NCI-H345 treated with DMSO at 0.1 percent for 48 hours (cell line): ENCODE data around the gene NTN3.

Source experiments
- DNase-seq: peaks from one replicate; lab custom pipeline; 2025; ENCODE audit not compliant: unreplicated experiment; lab: John Stamatoyannopoulos, UW

NTN3 gene

GRCh38 chr16:2465653-2466415, 5.3 kb upstream of the NTN3 start:
- no peak for DNase-seq

DNA sequence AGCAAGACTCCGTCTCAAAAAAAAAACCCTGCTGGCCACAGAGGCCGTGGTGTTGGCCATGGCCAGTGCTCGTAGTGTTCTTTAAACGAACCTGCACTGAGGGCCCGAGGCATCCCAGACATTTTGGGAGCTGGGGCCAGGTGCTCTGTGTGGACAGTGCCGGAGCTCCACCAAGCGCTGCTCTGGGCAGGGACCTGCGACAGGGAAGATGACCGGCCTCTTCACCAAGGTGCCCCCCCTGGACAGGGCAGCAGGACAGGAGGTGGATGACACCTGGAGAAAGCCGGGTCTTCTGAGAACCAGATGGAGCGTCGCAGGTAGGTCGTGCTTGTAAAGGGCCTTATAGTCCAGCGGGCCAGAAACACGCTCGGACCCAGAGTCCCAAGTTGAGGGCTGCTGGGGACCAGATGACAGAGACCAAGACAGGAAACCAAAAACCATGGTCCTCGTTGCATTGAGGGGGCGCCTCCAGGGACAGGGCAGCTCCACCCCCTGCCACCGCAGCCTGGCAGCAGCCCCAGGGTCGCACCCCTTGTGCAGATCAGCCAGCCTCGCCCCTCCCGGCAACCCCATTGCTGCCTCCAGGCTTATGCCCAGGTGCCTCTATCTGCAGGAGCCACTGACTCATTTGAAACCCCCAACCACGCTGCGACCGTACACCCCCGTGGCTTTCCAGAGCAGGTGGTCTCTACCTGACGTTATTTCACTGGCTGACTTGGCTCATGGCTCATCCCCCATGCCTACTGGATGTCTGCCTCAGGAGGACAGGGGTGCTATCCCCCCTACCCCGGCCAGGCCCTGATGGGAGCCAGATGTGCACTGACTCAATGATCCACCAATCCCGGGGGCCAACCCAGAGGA, 4.2 kb upstream of the NTN3 start:
- DNase-seq = no peak

DNA sequence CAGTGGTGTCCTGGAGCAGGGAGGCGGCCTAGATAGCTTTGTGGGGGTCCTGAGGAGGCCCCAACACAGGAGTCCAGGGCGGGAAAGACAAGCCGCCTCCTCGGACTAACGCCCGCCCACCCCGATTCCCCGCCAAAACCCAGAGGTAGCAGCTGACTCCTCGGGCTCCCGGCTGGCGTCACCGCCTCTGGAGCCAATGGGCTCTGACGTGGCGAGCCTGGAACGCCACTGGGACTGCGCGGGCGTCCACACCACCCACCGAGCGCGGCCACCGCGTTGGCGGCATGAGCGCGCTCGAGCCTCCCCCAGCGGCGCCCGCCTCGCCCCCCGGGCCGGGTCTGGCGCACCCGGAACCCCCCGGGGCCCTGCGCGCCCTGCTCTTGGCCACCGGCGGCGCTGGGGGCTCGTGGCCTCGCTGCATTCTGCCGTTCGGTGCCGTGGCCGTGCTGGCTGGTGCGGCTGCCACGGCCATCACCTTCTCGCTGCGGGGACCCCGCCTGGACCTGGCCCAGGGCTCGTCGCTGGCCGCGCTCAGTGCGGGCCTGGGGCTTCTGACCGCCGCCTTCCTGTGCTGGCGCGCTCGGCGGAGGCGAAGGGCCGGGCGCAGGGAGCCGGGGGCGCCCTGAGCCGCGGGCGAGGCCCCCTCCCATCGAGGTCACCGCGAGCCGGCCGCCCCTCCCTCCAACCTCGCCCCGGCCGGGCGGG, 3.4 kb upstream of the NTN3 start:
- DNase-seq = peak; percentile 81

GRCh38 chr16:2468233-2468724, 2.8 kb upstream of the NTN3 start:
- DNase-seq = peak; percentile 83

- DNase-seq = peak; percentile 96
Measured at GRCh38 chr16:2468725-2469398, 2.2 kb upstream of the NTN3 start.

GRCh38 chr16:2469399-2470233, 1.5 kb upstream of the NTN3 start:
- DNase-seq = no peak

DNA sequence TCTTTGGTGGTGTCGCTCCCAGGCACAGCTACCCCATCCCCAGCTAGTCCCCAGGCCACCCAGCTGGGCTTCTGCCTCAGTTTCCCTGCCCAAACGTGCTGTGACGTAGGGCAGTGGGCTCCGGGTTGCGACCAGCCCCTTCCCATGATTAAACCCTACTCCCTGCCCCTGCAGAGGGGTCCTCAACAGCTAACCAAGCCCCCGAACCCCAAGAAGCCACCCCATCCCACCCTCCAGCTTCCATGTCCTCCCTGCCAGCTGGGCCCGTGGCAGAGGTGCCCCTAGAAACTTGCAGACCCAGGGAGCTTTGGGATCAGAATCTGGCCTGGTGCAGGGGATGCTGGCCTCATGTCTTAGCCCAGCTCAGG, 879 bp upstream of the NTN3 start:
- no peak for DNase-seq

- DNase-seq = peak; percentile 56
Measured at GRCh38 chr16:2470603-2471015, 488 bp upstream of the NTN3 start.

DNA sequence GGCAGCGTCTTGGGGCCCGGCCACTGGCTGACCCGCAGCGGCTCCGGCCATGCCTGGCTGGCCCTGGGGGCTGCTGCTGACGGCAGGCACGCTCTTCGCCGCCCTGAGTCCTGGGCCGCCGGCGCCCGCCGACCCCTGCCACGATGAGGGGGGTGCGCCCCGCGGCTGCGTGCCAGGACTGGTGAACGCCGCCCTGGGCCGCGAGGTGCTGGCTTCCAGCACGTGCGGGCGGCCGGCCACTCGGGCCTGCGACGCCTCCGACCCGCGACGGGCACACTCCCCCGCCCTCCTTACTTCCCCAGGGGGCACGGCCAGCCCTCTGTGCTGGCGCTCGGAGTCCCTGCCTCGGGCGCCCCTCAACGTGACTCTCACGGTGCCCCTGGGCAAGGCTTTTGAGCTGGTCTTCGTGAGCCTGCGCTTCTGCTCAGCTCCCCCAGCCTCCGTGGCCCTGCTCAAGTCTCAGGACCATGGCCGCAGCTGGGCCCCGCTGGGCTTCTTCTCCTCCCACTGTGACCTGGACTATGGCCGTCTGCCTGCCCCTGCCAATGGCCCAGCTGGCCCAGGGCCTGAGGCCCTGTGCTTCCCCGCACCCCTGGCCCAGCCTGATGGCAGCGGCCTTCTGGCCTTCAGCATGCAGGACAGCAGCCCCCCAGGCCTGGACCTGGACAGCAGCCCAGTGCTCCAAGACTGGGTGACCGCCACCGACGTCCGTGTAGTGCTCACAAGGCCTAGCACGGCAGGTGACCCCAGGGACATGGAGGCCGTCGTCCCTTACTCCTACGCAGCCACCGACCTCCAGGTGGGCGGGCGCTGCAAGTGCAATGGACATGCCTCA, 773 bp downstream of the NTN3 start:
- DNase-seq = no peak

DNA sequence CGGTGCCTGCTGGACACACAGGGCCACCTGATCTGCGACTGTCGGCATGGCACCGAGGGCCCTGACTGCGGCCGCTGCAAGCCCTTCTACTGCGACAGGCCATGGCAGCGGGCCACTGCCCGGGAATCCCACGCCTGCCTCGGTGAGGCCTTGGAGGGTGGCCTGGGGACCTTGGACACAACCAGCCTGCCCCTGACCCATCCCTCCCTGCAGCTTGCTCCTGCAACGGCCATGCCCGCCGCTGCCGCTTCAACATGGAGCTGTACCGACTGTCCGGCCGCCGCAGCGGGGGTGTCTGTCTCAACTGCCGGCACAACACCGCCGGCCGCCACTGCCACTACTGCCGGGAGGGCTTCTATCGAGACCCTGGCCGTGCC, 1.4 kb downstream of the NTN3 start:
- DNase-seq = no peak

DNA sequence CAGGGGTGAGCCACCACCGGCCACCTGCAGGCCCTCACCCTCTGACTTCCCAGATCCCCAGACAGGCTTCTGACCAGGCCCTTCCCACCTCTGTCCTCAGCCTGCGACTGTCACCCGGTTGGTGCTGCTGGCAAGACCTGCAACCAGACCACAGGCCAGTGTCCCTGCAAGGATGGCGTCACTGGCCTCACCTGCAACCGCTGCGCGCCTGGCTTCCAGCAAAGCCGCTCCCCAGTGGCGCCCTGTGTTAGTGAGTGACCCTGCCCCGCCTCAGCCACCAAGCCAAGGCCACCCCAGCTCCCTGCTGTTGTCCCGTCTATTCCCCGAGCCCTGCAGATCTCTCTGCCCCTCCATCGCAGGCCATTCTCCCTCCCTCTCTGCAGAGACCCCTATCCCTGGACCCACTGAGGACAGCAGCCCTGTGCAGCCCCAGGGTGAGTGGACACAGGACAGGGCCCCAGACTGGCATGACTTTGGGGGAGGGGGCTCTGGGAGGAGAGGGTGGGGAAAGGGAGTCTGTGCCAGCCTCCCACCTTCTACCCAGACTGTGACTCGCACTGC, 1.9 kb downstream of the NTN3 start:
- DNase-seq = no peak

DNA sequence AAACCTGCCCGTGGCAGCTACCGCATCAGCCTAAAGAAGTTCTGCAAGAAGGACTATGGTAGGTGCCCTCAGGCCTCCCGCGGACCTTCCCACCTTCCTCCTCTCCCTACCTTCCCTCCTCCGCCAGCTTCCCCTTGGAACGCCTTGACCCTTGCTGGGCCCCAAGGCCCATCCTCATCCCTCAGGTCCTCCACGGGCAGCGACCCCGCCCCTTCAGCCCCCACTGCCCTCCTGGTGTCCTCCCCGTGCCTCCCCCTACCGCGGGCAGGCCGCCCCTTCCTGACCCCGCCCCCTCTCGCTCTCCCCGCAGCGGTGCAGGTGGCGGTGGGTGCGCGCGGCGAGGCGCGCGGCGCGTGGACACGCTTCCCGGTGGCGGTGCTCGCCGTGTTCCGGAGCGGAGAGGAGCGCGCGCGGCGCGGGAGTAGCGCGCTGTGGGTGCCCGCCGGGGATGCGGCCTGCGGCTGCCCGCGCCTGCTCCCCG, 2.4 kb downstream of the NTN3 start:
- no peak for DNase-seq

- peak; percentile 39 for DNase-seq
Measured at GRCh38 chr16:2473999-2474876, 3.1 kb downstream of the NTN3 start.

- peak; percentile 58 for DNase-seq
Measured at GRCh38 chr16:2474877-2475412, 3.8 kb downstream of the NTN3 start, which contains the start of gene TBC1D24. TBC1D24 (plus strand) TSS chr16:2475127; CDS start chr16:2496149, 21,022 bp downstream.

DNA sequence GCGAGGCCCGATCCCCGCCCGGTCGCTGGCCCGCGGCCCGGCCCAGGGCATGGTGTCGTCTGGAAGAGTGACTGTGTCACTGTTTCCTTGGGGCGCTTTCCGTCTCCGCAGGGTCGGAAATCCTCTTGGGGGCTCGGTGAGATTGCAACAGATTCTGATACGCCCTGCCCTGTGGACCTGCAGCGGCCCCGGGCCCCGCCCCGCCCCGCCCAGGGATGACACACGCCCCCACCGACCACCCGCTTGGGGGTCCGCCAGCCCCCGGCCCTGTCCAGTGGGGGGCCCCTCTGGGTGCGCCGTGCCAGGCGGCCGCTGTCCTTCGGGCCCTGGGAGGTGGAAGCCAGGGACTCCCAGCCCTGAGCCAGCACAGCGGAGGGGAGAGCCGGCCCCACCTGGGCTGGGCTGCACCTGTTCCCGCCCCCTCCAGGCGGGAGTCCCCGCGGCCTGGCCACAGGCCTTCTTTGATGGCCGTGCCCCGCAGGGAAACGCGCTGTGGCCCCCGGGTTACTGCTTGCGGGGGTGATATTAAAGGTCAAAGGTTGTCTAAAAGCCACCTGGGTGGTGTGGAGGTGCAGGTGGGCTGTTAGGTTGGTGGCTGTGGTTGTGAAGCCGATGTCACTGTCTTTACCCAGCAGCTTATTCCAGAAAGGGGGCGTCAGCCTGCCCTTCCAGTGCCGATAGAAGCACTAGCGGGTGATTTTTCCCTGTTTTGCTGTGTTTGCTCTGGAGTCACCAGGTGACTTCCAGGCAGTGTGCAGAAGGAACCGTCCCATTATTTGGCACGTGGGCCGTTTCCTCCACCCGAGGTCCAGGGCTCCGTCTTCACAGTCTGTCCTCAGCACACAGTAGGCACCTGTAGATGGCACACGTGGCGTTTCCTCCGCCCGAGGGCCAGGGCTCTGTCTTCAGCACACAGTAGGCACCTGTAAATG, 4.6 kb downstream of the NTN3 start:
- DNase-seq = no peak

DNA sequence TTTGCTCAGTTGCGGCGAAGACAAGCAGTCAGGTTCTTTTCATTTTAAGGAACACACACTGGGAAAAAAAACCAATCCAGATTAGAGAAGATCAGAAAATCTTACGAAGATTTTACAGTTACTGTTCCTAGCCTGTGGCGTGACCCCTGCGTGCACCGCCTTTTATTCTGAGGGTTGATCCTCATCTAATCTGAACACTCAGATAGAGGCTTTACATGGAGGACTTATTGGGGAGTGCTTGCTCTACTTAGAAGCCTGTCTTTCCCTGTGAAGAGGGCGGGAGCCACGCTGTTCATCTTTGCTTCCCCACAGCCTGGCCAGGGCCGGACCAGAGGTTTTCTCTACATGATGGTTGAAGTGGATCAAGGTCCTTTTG, 5.2 kb downstream of the NTN3 start:
- DNase-seq = no peak
